Stimulated activated CD8-positive, alpha-beta memory T cell treated with anti-CD3 and anti-CD28 coated beads, Interleukin-2, amount 100 ng/mL, for 1 hour (primary cell): ENCODE measurements around the gene AADACL4.
"Not testable (repeated sequence)": the region's sequence is repeated elsewhere in the genome, so short reads cannot be mapped to it uniquely, and the experiment has no call there.

Source experiments
- DNase-seq, 2 donors: peaks; one replicate each; pipeline ENCODE4 v3.0.0-alpha.2; 2020; ENCODE audit warnings: low read depth in 2 of 2

AADACL4 gene

GRCh38 chr1:12712076-12712475 is 68.2 kb downstream of the AADACL4 start:
- DNase-seq = no peak

DNA sequence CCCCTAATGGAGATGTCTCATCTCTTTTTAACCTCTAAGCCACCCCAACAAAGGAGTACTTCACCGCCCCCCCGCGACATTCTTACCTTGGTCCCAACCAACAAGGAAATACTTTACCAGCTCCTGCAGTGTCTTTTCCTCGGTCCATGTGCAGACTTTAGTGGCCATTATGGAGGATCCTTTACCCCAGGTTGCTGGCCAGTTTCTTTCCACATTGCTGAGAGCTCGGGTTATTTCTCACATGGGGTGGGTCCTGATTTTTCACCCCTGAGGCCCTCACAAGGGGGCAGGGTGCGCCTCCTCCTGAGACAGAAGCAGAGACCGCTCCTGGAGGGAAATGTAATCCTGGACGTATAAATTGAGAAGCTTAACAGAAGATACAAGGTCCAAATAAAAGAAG is 69.0 kb downstream of the AADACL4 start:
- DNase-seq = no peak

DNA sequence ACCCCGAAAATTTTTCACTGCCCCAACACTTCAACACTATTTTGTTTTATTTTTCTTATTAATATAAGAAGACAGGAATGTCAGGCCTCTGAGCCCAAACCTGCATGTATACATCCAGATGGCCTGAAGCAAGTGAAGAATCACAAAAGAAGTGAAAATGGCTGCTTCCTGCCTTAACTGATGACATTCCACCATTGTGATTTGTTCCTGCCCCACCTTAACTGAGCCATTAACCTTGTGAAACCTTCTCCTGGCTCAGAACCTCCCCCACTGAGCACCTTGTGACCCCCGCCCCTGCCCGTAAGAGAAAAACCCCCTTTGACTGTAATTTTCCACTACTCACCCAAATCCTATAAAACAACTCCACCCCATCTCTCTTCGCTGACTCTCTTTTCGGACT is 69.8 kb downstream of the AADACL4 start:
- DNase-seq = not testable (repeated sequence)

DNA sequence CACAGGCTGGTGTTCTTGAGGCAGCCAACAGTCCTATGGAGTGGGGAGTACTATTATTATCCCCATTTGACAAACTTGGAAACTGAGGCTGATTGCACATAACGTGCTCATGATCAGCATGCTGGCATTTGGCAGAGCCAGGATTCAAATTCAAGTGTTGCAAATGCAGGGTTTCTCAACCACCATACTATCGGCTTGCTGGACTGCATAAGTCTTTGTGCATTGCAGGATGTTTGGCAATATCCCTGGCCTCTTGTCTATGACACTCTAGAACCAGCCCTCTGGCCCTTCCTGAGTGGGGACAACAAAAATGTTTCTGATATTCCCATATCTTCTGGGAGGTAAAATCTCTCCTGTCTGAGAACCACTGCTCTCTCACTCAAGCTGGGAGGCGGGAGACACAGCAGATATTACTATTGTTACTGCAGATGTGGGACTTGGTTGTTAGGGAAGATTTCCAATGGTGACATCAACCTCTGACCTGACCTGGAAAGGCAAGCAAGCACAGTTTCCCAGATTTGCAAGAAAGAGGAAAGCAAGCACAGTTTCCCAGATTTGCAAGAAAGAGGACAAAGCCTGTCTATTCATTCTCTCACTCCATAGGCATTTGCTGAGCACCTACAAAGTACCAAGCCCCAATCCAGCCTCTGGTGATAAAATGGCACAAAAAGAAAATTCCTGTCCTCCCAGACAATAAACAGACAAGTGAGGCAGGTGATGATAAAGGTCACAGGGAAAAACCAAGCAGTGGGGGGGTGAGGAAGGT is 71.0 kb downstream of the AADACL4 start:
- DNase-seq = no peak

DNA sequence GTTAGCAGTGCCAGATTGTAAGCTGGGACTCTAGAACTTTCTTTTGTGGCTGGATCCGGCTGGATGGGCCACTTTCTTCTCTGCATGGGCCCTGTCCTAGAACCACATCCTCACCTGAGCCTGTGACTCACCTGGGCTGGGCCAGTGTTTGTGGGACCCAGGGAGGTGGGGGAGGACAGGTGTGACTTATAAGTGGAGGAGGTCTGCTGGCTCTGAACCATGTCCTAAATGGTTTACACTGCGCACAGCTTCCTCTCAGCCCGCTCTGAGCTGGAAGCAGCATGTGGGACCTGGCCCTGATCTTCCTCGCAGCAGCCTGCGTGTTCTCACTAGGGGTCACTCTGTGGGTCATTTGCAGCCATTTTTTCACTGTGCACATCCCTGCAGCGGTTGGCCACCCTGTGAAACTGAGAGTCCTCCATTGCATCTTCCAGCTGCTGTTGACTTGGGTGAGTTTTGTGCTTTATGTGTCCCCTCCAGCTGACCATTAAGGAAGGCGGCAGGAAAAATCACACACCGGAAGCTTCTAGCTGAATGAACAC is 72.1 kb downstream of the AADACL4 start, which contains the start of gene AADACL3:
Gene AADACL3, plus strand, starts transcription at position 215 of the 542 bp plus-strand sequence. Its CDS starts 67 bp downstream, at position 282.
- no peak for DNase-seq
